GM12878 (cell line): Measurements from ENCODE around the gene C21orf58. TPM values are rescaled to one million over a fixed set of nuclear protein-coding genes. Genes with fewer than 3 reads are reported as not detected.
A peak's percentile ranks its signal among the peaks of the same experiment; 100 is the strongest.

Experiments
- ATAC-seq: fragments of 200-7000 bp; cut with Tn5 transposase; 3 replicates; pipeline ENCODE4 v1.9.1; 2020; ENCODE audit warnings: mild to moderate bottlenecking, moderate library complexity
- BruUV-seq: library from RNA; stranded (reverse); fragments of 400-500 nt; replicated peaks from 2 replicates; lab custom pipeline; 2021; lab: Mats Ljungman, UMichigan
- CTCF ChIA-PET: fragments of 300-600 bp; sonication (Branson Sonifier 250); formaldehyde crosslinking; extraction: SDS; loops from one replicate; lab custom pipeline; 2021; ENCODE audit warnings: inconsistent platforms; lab: Yijun Ruan, JAX
- POLR2A ChIA-PET: fragments of 350-600 bp; formaldehyde crosslinking; extraction: SDS; loops from one replicate; lab custom pipeline; 2021; ENCODE audit warnings: inconsistent platforms; lab: Charles Lee
- RAD21 ChIA-PET: fragments of 300-600 bp; sonication (Branson Sonifier 250); formaldehyde crosslinking; loops from one replicate; lab custom pipeline; 2023; ENCODE audit warnings: antibody characterized with exemption; ENCODE audit not compliant: unreplicated experiment; lab: Charles Lee
- SMC1A ChIA-PET: fragments of 300-600 bp; sonication (Branson Sonifier 250); formaldehyde crosslinking; loops from one replicate; lab custom pipeline; 2023; ENCODE audit not compliant: unreplicated experiment, uncharacterized antibody; lab: Charles Lee
- DNase-seq: peaks from one replicate; pipeline ENCODE4 v3.0.0-alpha.2; 2011; ENCODE audit warnings: low read depth, low spot score
- FAIRE-seq: peaks from 3 replicates; lab custom pipeline; 2011; peaks lifted over from hg19 to GRCh38; lab: Jason Lieb, UNC
- H2AFZ ChIP-seq: 2 replicates; pipeline ENCODE4 v1.6.0; 2011; ENCODE audit warnings: low read depth, low read length, control low read depth; ENCODE audit not compliant: control insufficient read depth
- H3K27ac ChIP-seq: 2 replicates; pipeline ENCODE4 v1.5.1; 2011; ENCODE audit warnings: control low read depth; ENCODE audit not compliant: control insufficient read depth, insufficient read depth
- H3K27me3 ChIP-seq, 2 experiments: replicated peaks in 1 of 2; 2 replicates each; pipeline versions ENCODE4 v1.6.0 to v1.6.1; 2011; ENCODE audit warnings: low read length in 1 of 2; ENCODE audit not compliant: control insufficient read depth in 2 of 2, insufficient read depth in 2 of 2
- H3K36me3 ChIP-seq, 2 experiments: 2 replicates each; pipeline ENCODE4 v1.5.1; 2011; ENCODE audit warnings: low read length in 1 of 2; ENCODE audit not compliant: control insufficient read depth in 2 of 2, insufficient read depth in 2 of 2
- H3K4me1 ChIP-seq: 2 replicates; pipeline ENCODE4 v1.6.1; 2011; ENCODE audit warnings: mild to moderate bottlenecking, low read length, moderate library complexity, mixed read lengths; ENCODE audit not compliant: control insufficient read depth, insufficient read depth
- H3K4me2 ChIP-seq: 2 replicates; pipeline ENCODE4 v1.6.0; 2011; ENCODE audit warnings: control low read depth; ENCODE audit not compliant: control insufficient read depth, insufficient read depth
- H3K4me3 ChIP-seq: fragments of 200-600 bp; sonication (generic); 2 replicates; pipeline ENCODE4 v1.5.1; 2016
- H3K79me2 ChIP-seq: 2 replicates; pipeline ENCODE4 v1.6.0; 2011; ENCODE audit warnings: low read length; ENCODE audit not compliant: control insufficient read depth, insufficient read depth
- H3K9ac ChIP-seq: 2 replicates; pipeline ENCODE4 v1.8.0; 2011; ENCODE audit warnings: low read length, control low read depth, mixed read lengths; ENCODE audit not compliant: control insufficient read depth, insufficient read depth
- H3K9me3 ChIP-seq: replicated peaks from 3 replicates; pipeline ENCODE4 v1.5.1; 2011; ENCODE audit warnings: mild to moderate bottlenecking, low read length; ENCODE audit not compliant: control insufficient read depth, insufficient read depth
- H4K20me1 ChIP-seq: 2 replicates; pipeline ENCODE4 v1.6.0; 2011; ENCODE audit not compliant: control insufficient read depth, insufficient read depth
- ATF7 ChIP-seq: fragments of 450-650 bp; IDR thresholded peaks from 2 replicates; pipeline ENCODE4 v1.6.1; 2016; ENCODE audit warnings: low read depth, mild to moderate bottlenecking
- CREB1 ChIP-seq: IDR thresholded peaks from 2 replicates; pipeline ENCODE4 v1.6.1; 2012; ENCODE audit warnings: low read depth, mild to moderate bottlenecking, inconsistent platforms
- DPF2 ChIP-seq: fragments of 450-650 bp; IDR thresholded peaks from 2 replicates; pipeline ENCODE4 v1.6.1; 2017; ENCODE audit warnings: mild to moderate bottlenecking
- EP300 ChIP-seq, 2 experiments: fragments of 150-350 bp in 1 of 2; IDR thresholded peaks; 2 replicates each; pipeline ENCODE4 v1.6.1; 2011 to 2012; ENCODE audit warnings: low read depth in 2 of 2, low read length in 2 of 2, borderline replicate concordance in 1 of 2, improper control_type of control experiment in 1 of 2, inconsistent platforms in 1 of 2; ENCODE audit not compliant: control insufficient read depth in 1 of 2
- GATAD2B ChIP-seq: fragments of 450-650 bp; conservative IDR thresholded peaks from 2 replicates; pipeline ENCODE4 v1.6.1; 2017; ENCODE audit warnings: low read depth, mild to moderate bottlenecking, moderate library complexity
- HDAC2 ChIP-seq: fragments of 200-600 bp; sonication (generic); IDR thresholded peaks from 2 replicates; pipeline ENCODE4 v1.6.1; 2017
- HDAC6 ChIP-seq: fragments of 200-600 bp; sonication (generic); IDR thresholded peaks from one replicate; pipeline ENCODE4 v1.8.0; 2017; ENCODE audit warnings: antibody characterized with exemption; ENCODE audit not compliant: unreplicated experiment
- IKZF1 ChIP-seq: fragments of 450-650 bp; conservative IDR thresholded peaks from 2 replicates; pipeline ENCODE4 v1.6.1; 2017; ENCODE audit warnings: antibody characterized with exemption, mild to moderate bottlenecking
- NBN ChIP-seq: fragments of 450-650 bp; IDR thresholded peaks from 2 replicates; pipeline ENCODE4 v1.6.1; 2016
- SIX5 ChIP-seq: IDR thresholded peaks from 2 replicates; pipeline ENCODE4 v1.6.1; 2011; ENCODE audit warnings: mild to moderate bottlenecking, low read depth, low read length, moderate library complexity; ENCODE audit not compliant: severe bottlenecking
- SMC3 ChIP-seq: IDR thresholded peaks from 2 replicates; pipeline ENCODE4 v1.6.1; 2011; ENCODE audit warnings: low read length, improper control_type of control experiment, borderline replicate concordance
- WRNIP1 ChIP-seq: IDR thresholded peaks from 2 replicates; pipeline ENCODE4 v1.6.1; 2011; ENCODE audit warnings: low read depth, low read length, improper control_type of control experiment, borderline replicate concordance
- WGBS: methylation state at CpG from one replicate; pipeline ENCODE4 v1.1.6; 2016; ENCODE audit warnings: low lambda C conversion rate; ENCODE audit not compliant: insufficient replicate concordance, insufficient coverage; ENCODE audit errors: missing lambda C conversion rate; 5-methylcytosine and 5-hydroxymethylcytosine counted together
- in situ Hi-C: fragments of 300-500 bp; cut with MboI; formaldehyde crosslinking; loops from 9 replicates; pipeline ENCODE4 v1.14.3; 2018; ENCODE audit warnings: mixed read lengths
- intact Hi-C: fragments of 100-400 bp; cut with micrococcal nuclease; formaldehyde crosslinking; loops from one replicate; pipeline ENCODE4 v1.14.2; 2022; ENCODE audit not compliant: unreplicated experiment
- polyA plus RNA-seq, 11 experiments: library from polyadenylated mRNA; depleted of rRNA in 4 of 11; unstranded in 6 of 11; stranded (reverse) in 5 of 11; fragments of >200 nt; fragmentation: Nextera tagmentation in 4 of 11; fragmentation: Illumina TruSeq in 1 of 11; extraction: Ambion mirVana in 4 of 11; extraction: Trizol in 1 of 11; gene quantifications; 1 replicate in 1 of 11; 2 replicates in 10 of 11; pipeline versions ENCODE4 v1.2.1 to v1.2.3, GENCODE V29; 2011 to 2016; ENCODE audit warnings: inconsistent platforms in 2 of 11, missing spikeins in 2 of 11, low read depth in 1 of 11
- total RNA-seq, 4 experiments: library from RNA; depleted of rRNA in 3 of 4; stranded (reverse); fragments of >200 nt in 3 of 4; fragmentation: Illumina TruSeq in 1 of 4; extraction: Trizol in 1 of 4; gene quantifications; 2 replicates each; pipeline versions ENCODE4 v1.2.1 to v1.2.3, GENCODE V29; 2013 to 2021
- TF ChIP-seq, protein P1 (sequence below): IDR thresholded peaks from 2 replicates; pipeline ENCODE4 v1.6.1; 2012; ENCODE audit warnings: improper control_type of control experiment, low read depth, low read length; ENCODE audit not compliant: insufficient replicate concordance
- TF ChIP-seq, protein P2 (sequence below): IDR thresholded peaks from 2 replicates; pipeline ENCODE4 v1.6.1; 2012; ENCODE audit warnings: low read depth, low read length, improper control_type of control experiment

The C21orf58 gene
- total and polyA plus RNA-seq, 10 of the 15 experiments (the other 5 are each of a cell fraction or from before 2014, with no cell fraction given), result 1.1 to 22.3 (median 11.8) TPM

- TF ChIP-seq, protein P1, sequence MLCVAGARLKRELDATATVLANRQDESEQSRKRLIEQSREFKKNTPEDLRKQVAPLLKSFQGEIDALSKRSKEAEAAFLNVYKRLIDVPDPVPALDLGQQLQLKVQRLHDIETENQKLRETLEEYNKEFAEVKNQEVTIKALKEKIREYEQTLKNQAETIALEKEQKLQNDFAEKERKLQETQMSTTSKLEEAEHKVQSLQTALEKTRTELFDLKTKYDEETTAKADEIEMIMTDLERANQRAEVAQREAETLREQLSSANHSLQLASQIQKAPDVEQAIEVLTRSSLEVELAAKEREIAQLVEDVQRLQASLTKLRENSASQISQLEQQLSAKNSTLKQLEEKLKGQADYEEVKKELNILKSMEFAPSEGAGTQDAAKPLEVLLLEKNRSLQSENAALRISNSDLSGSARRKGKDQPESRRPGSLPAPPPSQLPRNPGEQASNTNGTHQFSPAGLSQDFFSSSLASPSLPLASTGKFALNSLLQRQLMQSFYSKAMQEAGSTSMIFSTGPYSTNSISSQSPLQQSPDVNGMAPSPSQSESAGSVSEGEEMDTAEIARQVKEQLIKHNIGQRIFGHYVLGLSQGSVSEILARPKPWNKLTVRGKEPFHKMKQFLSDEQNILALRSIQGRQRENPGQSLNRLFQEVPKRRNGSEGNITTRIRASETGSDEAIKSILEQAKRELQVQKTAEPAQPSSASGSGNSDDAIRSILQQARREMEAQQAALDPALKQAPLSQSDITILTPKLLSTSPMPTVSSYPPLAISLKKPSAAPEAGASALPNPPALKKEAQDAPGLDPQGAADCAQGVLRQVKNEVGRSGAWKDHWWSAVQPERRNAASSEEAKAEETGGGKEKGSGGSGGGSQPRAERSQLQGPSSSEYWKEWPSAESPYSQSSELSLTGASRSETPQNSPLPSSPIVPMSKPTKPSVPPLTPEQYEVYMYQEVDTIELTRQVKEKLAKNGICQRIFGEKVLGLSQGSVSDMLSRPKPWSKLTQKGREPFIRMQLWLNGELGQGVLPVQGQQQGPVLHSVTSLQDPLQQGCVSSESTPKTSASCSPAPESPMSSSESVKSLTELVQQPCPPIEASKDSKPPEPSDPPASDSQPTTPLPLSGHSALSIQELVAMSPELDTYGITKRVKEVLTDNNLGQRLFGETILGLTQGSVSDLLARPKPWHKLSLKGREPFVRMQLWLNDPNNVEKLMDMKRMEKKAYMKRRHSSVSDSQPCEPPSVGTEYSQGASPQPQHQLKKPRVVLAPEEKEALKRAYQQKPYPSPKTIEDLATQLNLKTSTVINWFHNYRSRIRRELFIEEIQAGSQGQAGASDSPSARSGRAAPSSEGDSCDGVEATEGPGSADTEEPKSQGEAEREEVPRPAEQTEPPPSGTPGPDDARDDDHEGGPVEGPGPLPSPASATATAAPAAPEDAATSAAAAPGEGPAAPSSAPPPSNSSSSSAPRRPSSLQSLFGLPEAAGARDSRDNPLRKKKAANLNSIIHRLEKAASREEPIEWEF, result no peak
- TF ChIP-seq HDAC2 (no peak), SMC3 (peak; percentile 14; the same call in 1 of the 2 replicates)
- TF ChIP-seq, all 136 proteins: peak for 3
Observed at GRCh38 chr21:46326110-46326703, 2.5 kb upstream of the C21orf58 start (continued).

- no peak for FAIRE-seq
- TF ChIP-seq WRNIP1 (no peak), GATAD2B (0 out of 2 replicates have a peak, but pooled peaks have one; percentile 52), EP300 (IDR thresholded peaks at IDR 0.05; ENCODE audit: borderline replicate concordance in 1 of 2, control insufficient read depth in 1 of 2, low read depth in 2 of 2, low read length in 2 of 2) (no peak), DPF2 (0 out of 2 replicates have a peak, but pooled peaks have one; percentile 7), SIX5 (no peak), IKZF1 (peak; percentile 40; the same call in 1 of the 2 replicates), CREB1 (no peak), HDAC6 (peak; percentile 59), NBN (0 out of 2 replicates have a peak, but pooled peaks have one; percentile 32), ATF7 (no peak)
- TF ChIP-seq, protein P2, sequence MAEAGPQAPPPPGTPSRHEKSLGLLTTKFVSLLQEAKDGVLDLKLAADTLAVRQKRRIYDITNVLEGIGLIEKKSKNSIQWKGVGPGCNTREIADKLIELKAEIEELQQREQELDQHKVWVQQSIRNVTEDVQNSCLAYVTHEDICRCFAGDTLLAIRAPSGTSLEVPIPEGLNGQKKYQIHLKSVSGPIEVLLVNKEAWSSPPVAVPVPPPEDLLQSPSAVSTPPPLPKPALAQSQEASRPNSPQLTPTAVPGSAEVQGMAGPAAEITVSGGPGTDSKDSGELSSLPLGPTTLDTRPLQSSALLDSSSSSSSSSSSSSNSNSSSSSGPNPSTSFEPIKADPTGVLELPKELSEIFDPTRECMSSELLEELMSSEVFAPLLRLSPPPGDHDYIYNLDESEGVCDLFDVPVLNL, result no peak
Observed at GRCh38 chr21:46325073-46325912, 1.6 kb upstream of the C21orf58 start.

More at GRCh38 chr21:46325073-46325912, 1.6 kb upstream of the C21orf58 start:
- peak; percentile 36 for ATAC-seq
- Histone ChIP-seq H3K27me3 (no peaks in the 10 kb centered on the region), H3K36me3 (peaks cover 2 to 7% of the 10 kb centered on the region in 2 experiments), H2AFZ (peak overlapping the region; percentile 78), H3K79me2 (peaks cover 55% of the 10 kb centered on the region), H3K4me3 (peak overlapping the region; percentile 88), H3K27ac (peak overlapping the region; percentile 65), H3K9ac (peak overlapping the region; percentile 80), H3K9me3 (no peaks in the 10 kb centered on the region), H3K4me1 (peaks cover 5% of the 10 kb centered on the region), H3K4me2 (peak overlapping the region; percentile 62), H4K20me1 (no peaks in the 10 kb centered on the region)
- ChIA-PET SMC1A (interaction anchor here (0.6 to 1.7 kb wide), 19 partner anchors 10 to 234 kb away, joined by 3 to 12 read pairs (median 4); partner anchors contain the start of genes DIP2A, MCM3AP and YBEY), RAD21 (interaction anchor here (0.7 to 2.6 kb wide), 11 partner anchors 13 to 283 kb away, joined by 3 to 17 read pairs (median 4); partner anchors contain the start of genes MCM3AP and YBEY), CTCF (interaction anchor here (0.6 to 1.9 kb wide), 20 partner anchors 13 to 654 kb away, joined by 3 to 23 read pairs (median 4); partner anchors contain the start of genes MCM3AP and YBEY), POLR2A (interaction anchor here (0.6 to 1.4 kb wide), 5 partner anchors 37 to 133 kb away, joined by 3 to 7 read pairs (median 7); partner anchors contain the start of genes DIP2A and LSS)
- in situ Hi-C loops, result no loop called here
- BruUV-seq, result no TSS peak
- intact Hi-C loops, result no loop called here
- WGBS, result 6% methylated on average over 34 of the region's 43 CpGs
- no peak for DNase-seq
